ENCODE results near the gene UIMC1.

GRCh38 chr5:176985516-176985915 is 21.1 kb downstream of the UIMC1 start:
- TF ChIP-seq CTCF (IDR thresholded peaks at IDR 0.05; ENCODE audit: low read depth, low read length, poor library complexity, severe bottlenecking) = no peak
- no peak for TF ChIP-seq EZH2phosphoT487 (IDR thresholded peaks at IDR 0.05; ENCODE audit: borderline replicate concordance, low read length)
